Progenitor cell of endocrine pancreas (in vitro differentiated cells): ENCODE measurements around the gene LIX1. TPM values are rescaled to one million over a fixed set of nuclear protein-coding genes. Genes with fewer than 3 reads are reported as not detected.

ENCODE experiments used
- DNase-seq: peaks from one replicate; pipeline ENCODE4 v3.0.0; 2021; ENCODE audit warnings: low spot score; ENCODE audit not compliant: unreplicated experiment
- H3K27ac Mint-ChIP-seq: 2 replicates; pipeline ENCODE4 v1.8.0; 2021; ENCODE audit warnings: mild to moderate bottlenecking, moderate library complexity, mixed read lengths
- H3K27me3 Mint-ChIP-seq: 2 replicates; pipeline ENCODE4 v1.8.0; 2021; ENCODE audit warnings: mixed read lengths
- H3K36me3 Mint-ChIP-seq: 2 replicates; pipeline ENCODE4 v1.8.0; 2022; ENCODE audit warnings: mixed read lengths; ENCODE audit not compliant: insufficient read depth
- H3K4me1 Mint-ChIP-seq: 2 replicates; pipeline ENCODE4 v1.8.0; 2021; ENCODE audit warnings: low read depth, mixed read lengths
- H3K4me3 Mint-ChIP-seq: 2 replicates; pipeline ENCODE4 v1.8.0; 2021; ENCODE audit warnings: low read depth, mild to moderate bottlenecking, moderate library complexity, mixed read lengths
- H3K9me3 Mint-ChIP-seq: 2 replicates; pipeline ENCODE4 v1.8.0; 2021; ENCODE audit warnings: low read depth, mixed read lengths
- CTCF ChIP-seq: fragments of 200-600 bp; sonication (generic); IDR thresholded peaks from one replicate; pipeline ENCODE4 v1.5.0; 2021; ENCODE audit warnings: antibody characterized with exemption, mild to moderate bottlenecking; ENCODE audit not compliant: unreplicated experiment
- total RNA-seq: library from RNA; stranded (reverse); gene quantifications from 2 replicates; pipeline ENCODE4 v1.2.1, GENCODE V29; 2021

Gene LIX1
- total RNA-seq, 1 donor from 2014 or later = 0.31 TPM

DNA sequence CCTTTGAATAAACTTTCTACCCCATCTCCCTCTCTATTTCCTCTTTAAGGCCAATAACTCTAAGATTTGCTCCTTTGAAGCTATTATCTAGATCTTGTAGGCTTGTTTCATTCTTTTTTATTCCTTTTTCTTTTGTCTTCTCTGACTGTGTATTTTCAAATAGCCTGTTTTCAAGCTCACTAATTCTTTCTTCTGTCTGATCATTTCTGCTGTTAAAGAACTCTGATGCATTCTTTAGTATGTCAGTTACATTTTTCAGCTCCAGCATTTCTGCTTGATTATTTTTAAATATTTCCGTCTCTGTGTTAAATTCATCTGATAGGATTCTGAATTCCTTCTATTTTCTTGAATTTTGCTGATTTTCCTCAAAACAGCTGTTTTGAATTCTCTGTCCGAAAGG lies 15.3 kb upstream of the LIX1 start:
- DNase-seq = no peak
- H3K27ac Mint-ChIP-seq = no peak overlapping the region
- peaks cover 34% of the 10 kb centered on the region for H3K9me3 Mint-ChIP-seq
- no peaks in the 10 kb centered on the region for H3K4me1 Mint-ChIP-seq
- H3K4me3 Mint-ChIP-seq = no peak overlapping the region
- peaks cover 3% of the 10 kb centered on the region for H3K36me3 Mint-ChIP-seq
- no peaks in the 10 kb centered on the region for H3K27me3 Mint-ChIP-seq
- no peak for TF ChIP-seq CTCF

DNA sequence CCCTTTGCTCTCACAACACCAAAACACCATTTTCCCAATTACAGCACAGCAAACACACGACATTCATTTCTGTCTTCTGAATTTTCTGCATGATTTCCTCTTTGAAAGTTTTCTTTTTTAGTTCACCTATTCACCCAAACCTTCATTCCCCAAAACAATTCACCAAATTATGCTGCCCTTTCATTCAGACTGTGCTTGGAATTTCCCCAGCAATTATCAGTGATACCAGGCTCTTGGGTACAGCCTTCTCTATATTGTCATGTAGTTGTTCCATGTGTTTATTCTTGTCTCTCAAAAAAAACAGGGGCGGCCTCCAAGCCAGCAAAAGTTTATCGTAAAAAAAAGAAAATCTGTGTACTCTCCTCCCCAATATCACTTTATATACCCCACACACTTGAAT lies 9.0 kb upstream of the LIX1 start:
- Mint-ChIP-seq H3K9me3 (peaks cover 16% of the 10 kb centered on the region), H3K4me1 (peaks cover 12% of the 10 kb centered on the region), H3K36me3 (no peaks in the 10 kb centered on the region), H3K27me3 (no peaks in the 10 kb centered on the region), H3K4me3 (no peak overlapping the region), H3K27ac (no peak overlapping the region)
- TF ChIP-seq CTCF = no peak
- DNase-seq = no peak

- Mint-ChIP-seq H3K4me3 (no peak overlapping the region), H3K4me1 (peaks cover 12% of the 10 kb centered on the region), H3K27ac (no peak overlapping the region), H3K27me3 (no peaks in the 10 kb centered on the region), H3K36me3 (no peaks in the 10 kb centered on the region), H3K9me3 (peaks cover 7% of the 10 kb centered on the region)
- no peak for TF ChIP-seq CTCF
- no peak for DNase-seq
These were observed 8.0 kb upstream of the LIX1 start for GRCh38 chr5:97150401-97150800.

DNA sequence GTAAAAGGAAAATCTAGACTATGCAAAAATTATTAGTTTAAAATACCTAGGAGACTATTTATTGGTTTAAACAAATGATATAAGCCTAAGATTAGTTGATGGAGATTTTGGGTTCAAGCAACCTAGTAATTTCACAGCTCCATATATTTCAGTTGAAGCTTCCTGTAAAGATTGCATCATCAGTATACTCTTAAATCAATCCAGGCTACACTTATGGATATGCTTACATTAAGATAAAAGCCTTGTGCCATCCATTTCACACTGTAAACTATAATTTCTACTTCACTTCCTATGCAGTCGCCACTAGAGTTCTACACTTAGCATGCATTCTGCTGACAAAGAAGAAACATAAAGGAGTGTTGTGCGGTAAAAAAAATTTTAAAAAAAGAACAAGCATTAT lies 7.3 kb upstream of the LIX1 start:
- H3K27me3 Mint-ChIP-seq = no peaks in the 10 kb centered on the region
- H3K36me3 Mint-ChIP-seq = no peaks in the 10 kb centered on the region
- DNase-seq = no peak
- no peak for TF ChIP-seq CTCF
- H3K9me3 Mint-ChIP-seq = peaks cover 7% of the 10 kb centered on the region
- no peak overlapping the region for H3K27ac Mint-ChIP-seq
- H3K4me3 Mint-ChIP-seq = no peak overlapping the region
- H3K4me1 Mint-ChIP-seq = peaks cover 12% of the 10 kb centered on the region

DNA sequence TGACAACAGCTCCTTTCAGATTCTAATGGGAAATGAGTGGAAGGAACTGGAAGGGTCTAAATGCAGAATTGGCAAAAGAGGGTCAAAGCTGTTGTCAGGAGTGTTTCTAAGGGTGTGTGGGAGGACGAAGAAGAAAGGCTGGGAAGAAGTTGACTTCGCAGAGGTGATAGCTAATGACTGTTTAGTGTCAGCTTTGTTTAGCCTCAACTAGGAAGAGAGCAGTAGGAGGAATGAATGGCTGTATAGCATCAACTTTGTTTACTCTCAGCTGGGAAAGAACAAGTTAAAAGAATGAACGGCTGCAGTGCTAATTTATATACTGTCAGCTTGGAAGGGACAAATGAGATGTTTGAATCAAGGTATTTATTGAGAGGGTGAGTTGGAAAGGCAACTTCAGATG lies 5.9 kb upstream of the LIX1 start:
- Mint-ChIP-seq H3K27ac (no peak overlapping the region), H3K27me3 (no peaks in the 10 kb centered on the region), H3K9me3 (no peaks in the 10 kb centered on the region), H3K4me3 (no peak overlapping the region), H3K36me3 (no peaks in the 10 kb centered on the region), H3K4me1 (peaks cover 12% of the 10 kb centered on the region)
- DNase-seq = no peak
- no peak for TF ChIP-seq CTCF

DNA sequence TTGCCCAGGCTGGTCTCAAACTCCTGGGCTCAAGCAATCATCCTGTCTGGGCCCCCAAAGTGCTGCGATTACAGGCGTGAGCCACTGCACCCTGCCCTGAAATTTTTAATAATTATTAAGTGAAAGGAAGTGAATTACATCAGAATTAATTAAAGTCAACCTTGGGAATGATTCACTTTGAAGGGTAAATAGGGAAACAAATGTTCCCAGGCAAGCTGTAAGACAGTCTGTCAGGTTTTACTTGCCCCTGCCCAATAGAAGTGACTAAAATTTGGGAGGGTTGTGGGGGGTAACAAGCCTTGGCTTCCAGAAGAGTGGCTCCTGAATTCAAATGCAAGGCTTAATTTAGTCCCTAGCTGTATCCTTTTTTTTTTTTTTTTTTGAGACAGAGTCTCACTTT lies 1.3 kb upstream of the LIX1 start:
- Mint-ChIP-seq H3K36me3 (no peaks in the 10 kb centered on the region), H3K27ac (no peak overlapping the region)
- no peak for TF ChIP-seq CTCF

More for the DNA sequence above, 1.3 kb upstream of the LIX1 start:
- H3K27me3 Mint-ChIP-seq = no peaks in the 10 kb centered on the region
- DNase-seq = no peak
- H3K9me3 Mint-ChIP-seq = no peaks in the 10 kb centered on the region
- peaks cover 19% of the 10 kb centered on the region for H3K4me1 Mint-ChIP-seq
- no peak overlapping the region for H3K4me3 Mint-ChIP-seq
